Prostate gland (tissue), 2 donors: ENCODE data around the gene STOML3.

ENCODE experiments used
- CTCF ChIP-seq, 4 experiments: fragments of 200-600 bp in 2 of 4; fragments of 450-650 bp in 2 of 4; sonication (generic) in 2 of 4; IDR thresholded peaks; 1 replicate in 3 of 4; 2 replicates in 1 of 4; pipeline ENCODE4 v1.5.1; 2016 to 2019; ENCODE audit warnings: antibody characterized with exemption in 4 of 4, mild to moderate bottlenecking in 2 of 4, moderate library complexity in 2 of 4
- POLR2A ChIP-seq: fragments of 450-650 bp; IDR thresholded peaks from one replicate; pipeline ENCODE4 v1.6.1; 2016; ENCODE audit warnings: antibody characterized with exemption, mild to moderate bottlenecking

GRCh38 chr13:38981096-38981495, 9.5 kb downstream of the STOML3 start:
- TF ChIP-seq CTCF (IDR thresholded peaks at IDR 0.05) (no peak), POLR2A (no peak)
